ENCODE measurements around the gene SLC35A1.
"Not testable (repeated sequence)": the region's sequence is repeated elsewhere in the genome, so short reads cannot be mapped to it uniquely, and the experiment has no call there.

Gene SLC35A1, protein sequence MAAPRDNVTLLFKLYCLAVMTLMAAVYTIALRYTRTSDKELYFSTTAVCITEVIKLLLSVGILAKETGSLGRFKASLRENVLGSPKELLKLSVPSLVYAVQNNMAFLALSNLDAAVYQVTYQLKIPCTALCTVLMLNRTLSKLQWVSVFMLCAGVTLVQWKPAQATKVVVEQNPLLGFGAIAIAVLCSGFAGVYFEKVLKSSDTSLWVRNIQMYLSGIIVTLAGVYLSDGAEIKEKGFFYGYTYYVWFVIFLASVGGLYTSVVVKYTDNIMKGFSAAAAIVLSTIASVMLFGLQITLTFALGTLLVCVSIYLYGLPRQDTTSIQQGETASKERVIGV

GRCh38 chr6:87472525-87473418 lies at the start of gene SLC35A1:
TSS of gene SLC35A1 (plus strand) at chr6:87472974. CDS start at chr6:87473004, 30 bp downstream.
- DNase-seq (ENCODE audit: extremely low read depth in 1 of 2, low read depth in 1 of 2), result peak; percentile 71 to 72

DNA sequence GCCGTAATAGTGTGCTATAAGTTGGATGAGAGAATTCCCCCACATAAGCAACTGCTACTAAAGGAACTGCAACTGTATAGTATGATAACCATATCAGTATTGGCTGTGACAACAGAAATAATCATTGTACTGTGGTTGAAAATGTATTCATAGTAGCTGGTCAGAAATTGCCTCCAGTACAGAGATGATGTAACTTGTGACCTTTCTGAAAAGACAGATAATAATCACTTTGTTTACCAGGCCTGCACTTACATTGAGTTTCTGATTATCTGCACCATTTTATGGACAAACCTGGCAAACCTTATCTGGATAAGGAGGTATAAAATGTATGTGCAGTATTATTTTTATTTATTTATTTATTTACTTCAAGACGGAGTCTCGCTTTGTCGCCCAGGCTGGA lies 46.0 kb upstream of the SLC35A1 start:
- DNase-seq (ENCODE audit: extremely low read depth in 1 of 2, low read depth in 1 of 2), result no peak

GRCh38 chr6:87430499-87430898 lies 42.3 kb upstream of the SLC35A1 start:
- no peak for DNase-seq (ENCODE audit: extremely low read depth in 1 of 2, low read depth in 1 of 2)

- no peak for DNase-seq (ENCODE audit: extremely low read depth in 1 of 2, low read depth in 1 of 2)
Measured at GRCh38 chr6:87431263-87431662, 41.5 kb upstream of the SLC35A1 start.

GRCh38 chr6:87436435-87436834 lies 36.3 kb upstream of the SLC35A1 start:
- DNase-seq (ENCODE audit: extremely low read depth in 1 of 2, low read depth in 1 of 2), result peak in 1 of 2 donors; percentile 5

- no peak for DNase-seq (ENCODE audit: extremely low read depth in 1 of 2, low read depth in 1 of 2)
Measured at GRCh38 chr6:87441711-87442110, 31.1 kb upstream of the SLC35A1 start.

- no peak for DNase-seq (ENCODE audit: extremely low read depth in 1 of 2, low read depth in 1 of 2)
Measured at GRCh38 chr6:87444362-87444761, 28.4 kb upstream of the SLC35A1 start.

- DNase-seq (ENCODE audit: extremely low read depth in 1 of 2, low read depth in 1 of 2), result no peak
Measured at GRCh38 chr6:87465051-87465450, 7.7 kb upstream of the SLC35A1 start.

- peak in 1 of 2 donors; percentile 27 for DNase-seq (ENCODE audit: extremely low read depth in 1 of 2, low read depth in 1 of 2)
Measured at GRCh38 chr6:87473419-87473903, 687 bp downstream of the SLC35A1 start.

DNA sequence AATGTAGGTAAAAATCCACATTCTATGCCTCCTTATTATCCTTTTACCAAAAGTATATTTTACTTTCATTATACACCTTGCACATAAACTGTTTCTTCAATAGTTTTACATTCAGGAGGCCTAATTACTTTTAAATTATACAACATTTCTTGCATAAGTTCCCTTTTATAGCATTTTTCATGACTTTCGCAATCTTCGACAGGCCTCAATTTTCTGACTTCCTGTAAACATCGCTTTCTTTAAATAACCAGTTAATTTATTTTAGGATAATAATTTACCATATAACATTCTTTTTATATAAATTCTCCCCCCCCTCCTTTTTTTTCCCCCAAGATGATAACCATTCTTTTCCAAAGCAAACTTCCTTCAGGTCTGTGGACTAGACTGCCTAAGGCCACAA lies 9.2 kb downstream of the SLC35A1 start:
- no peak for DNase-seq (ENCODE audit: extremely low read depth in 1 of 2, low read depth in 1 of 2)

- no peak for DNase-seq (ENCODE audit: extremely low read depth in 1 of 2, low read depth in 1 of 2)
Measured at GRCh38 chr6:87482366-87482765, 9.6 kb downstream of the SLC35A1 start.

DNA sequence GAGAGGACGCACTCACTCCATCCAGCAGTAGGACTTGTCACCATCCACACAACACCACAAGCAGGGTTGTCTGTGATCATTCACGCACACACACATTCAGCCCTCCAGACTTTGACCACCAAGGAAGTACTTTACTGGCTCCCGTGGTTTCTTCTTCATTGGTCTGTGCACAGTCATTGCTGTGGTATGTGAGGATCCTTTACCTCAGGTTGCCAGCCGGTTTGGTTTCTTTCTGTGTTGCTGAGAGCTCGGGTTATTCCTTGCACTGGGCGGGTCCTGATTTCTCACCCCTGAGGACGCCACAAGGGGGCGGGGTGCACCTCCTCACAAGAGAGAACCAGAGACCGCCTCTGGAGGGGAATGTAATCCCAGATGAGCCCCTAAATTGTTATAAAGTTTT lies 11.2 kb downstream of the SLC35A1 start:
- DNase-seq (ENCODE audit: extremely low read depth in 1 of 2, low read depth in 1 of 2), result no peak

- DNase-seq (ENCODE audit: extremely low read depth in 1 of 2, low read depth in 1 of 2), result no peak
Measured at GRCh38 chr6:87484491-87484890, 11.7 kb downstream of the SLC35A1 start.

- DNase-seq (ENCODE audit: extremely low read depth in 1 of 2, low read depth in 1 of 2), result no peak
Measured at GRCh38 chr6:87487555-87487954, 14.8 kb downstream of the SLC35A1 start.

DNA sequence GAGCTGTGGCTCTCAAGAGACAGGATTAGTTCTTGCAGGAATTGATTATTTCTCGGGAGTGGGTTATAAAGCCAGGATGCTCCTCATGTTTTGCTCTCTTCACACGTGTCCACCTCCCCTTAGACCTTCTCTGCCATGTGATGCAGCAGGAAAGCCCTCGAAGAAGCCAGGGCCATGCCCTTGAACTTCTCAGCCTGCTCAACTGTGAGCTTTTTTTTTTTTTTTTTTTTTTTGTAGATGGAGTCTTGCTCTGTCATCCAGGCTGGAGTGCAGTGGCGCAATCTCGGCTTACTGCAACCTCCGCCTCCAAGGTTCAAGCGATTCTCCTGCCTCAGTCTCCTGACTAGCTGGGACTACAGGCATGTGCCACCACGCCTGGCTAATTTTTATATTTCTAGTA lies 16.6 kb downstream of the SLC35A1 start:
- not testable (repeated sequence) for DNase-seq (ENCODE audit: extremely low read depth in 1 of 2, low read depth in 1 of 2)

DNA sequence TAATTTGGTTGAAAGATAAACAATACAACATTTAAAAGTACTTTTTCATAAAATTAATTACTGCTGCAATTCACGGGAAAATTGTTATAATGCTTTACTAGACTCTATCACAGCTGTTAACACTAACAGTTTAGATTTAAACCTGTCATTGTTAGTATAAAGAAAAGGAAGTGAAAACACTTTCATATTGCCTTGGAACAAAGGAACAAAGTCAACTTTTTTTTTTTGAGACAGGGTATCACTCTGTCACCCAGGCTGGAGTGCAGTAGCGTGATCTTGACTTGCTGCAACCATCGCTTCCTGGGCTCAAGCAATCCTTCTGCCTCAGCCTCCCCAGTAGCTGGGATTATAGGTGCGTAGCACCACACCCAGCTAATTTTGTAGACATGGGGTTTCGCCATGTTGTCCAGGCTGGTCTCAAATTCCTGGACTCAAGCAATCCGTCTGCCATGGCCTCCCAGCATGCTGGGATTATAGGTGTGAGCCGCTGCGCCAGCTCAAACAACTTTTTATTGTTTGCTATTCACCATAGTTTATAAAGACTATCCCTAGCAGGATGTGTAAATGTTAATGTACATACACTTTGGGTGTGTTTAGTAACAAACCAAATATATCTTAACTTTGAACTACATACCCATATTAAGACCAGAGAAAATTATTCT lies 22.1 kb downstream of the SLC35A1 start:
- no peak for DNase-seq (ENCODE audit: extremely low read depth in 1 of 2, low read depth in 1 of 2)

GRCh38 chr6:87498048-87498447 lies 25.3 kb downstream of the SLC35A1 start:
- no peak for DNase-seq (ENCODE audit: extremely low read depth in 1 of 2, low read depth in 1 of 2)

DNA sequence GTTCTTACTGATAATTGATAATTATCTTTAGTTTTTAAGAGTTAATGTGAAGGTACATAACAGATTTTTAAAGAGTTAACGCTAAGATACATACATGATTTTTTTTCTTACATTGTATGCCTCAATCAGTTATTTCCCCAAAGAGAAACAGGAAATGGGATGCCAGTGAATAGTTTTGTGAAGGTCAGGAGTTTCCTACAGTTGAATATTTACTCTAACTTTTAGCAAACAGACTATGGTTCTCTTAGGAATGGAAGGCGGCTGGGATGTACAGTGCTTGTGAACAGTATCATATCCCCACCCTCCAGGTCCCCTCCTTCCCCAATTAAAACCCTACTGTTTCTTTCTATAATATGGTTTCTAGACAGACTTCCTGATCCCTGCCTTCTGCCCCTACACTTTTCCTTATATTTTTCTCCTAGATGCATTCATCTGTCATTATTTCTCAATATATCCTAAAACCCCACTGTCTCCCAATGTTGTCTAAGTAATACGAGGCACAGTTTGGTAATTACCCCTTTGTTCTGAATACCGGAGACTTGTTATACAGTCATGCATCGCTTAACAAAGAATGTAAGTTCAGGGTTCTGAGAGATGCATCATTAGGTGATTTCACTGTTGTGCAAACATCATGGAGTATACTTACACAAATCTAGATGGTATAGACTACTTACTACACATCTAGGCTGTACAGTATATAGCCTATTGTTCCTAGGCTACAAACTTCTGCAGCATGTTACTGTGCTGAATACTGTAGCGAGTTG lies 29.2 kb downstream of the SLC35A1 start:
- DNase-seq (ENCODE audit: extremely low read depth in 1 of 2, low read depth in 1 of 2), result no peak

- no peak for DNase-seq (ENCODE audit: extremely low read depth in 1 of 2, low read depth in 1 of 2)
Measured at GRCh38 chr6:87504441-87504840, 31.7 kb downstream of the SLC35A1 start.

- no peak for DNase-seq (ENCODE audit: extremely low read depth in 1 of 2, low read depth in 1 of 2)
Measured at GRCh38 chr6:87514831-87515230, 42.1 kb downstream of the SLC35A1 start.

GRCh38 chr6:87518453-87518852 lies 45.7 kb downstream of the SLC35A1 start:
- no peak for DNase-seq (ENCODE audit: extremely low read depth in 1 of 2, low read depth in 1 of 2)
